Panc1 (cell line): ENCODE results near the gene NAA16.

Experiments used
- CTCF ChIP-seq: fragments of 450-650 bp; IDR thresholded peaks from 2 replicates; pipeline ENCODE4 v1.5.1; 2017; ENCODE audit warnings: mild to moderate bottlenecking
- POLR2AphosphoS5 ChIP-seq: IDR thresholded peaks from 2 replicates; pipeline ENCODE4 v1.6.1; 2012; ENCODE audit warnings: mild to moderate bottlenecking, low read depth, low read length, moderate library complexity
- REST ChIP-seq, 2 experiments: IDR thresholded peaks; 2 replicates each; pipeline ENCODE4 v1.6.1; 2011 to 2012; ENCODE audit warnings: low read depth in 2 of 2, control low read depth in 1 of 2, low read length in 1 of 2, mild to moderate bottlenecking in 1 of 2, moderate library complexity in 1 of 2; ENCODE audit not compliant: insufficient read depth in 1 of 2

GRCh38 chr13:41310963-41311405 is at the start of gene NAA16:
- TF ChIP-seq CTCF: no peak
- peak; percentile 69 for TF ChIP-seq POLR2AphosphoS5
- peak in 1 of 2 experiments; percentile 20; a peak in 1 of 4 replicates for TF ChIP-seq REST (IDR thresholded peaks at IDR 0.05; ENCODE audit: insufficient read depth in 1 of 2, low read depth in 2 of 2, low read length in 1 of 2)
